GM23338 (cell line): ENCODE results near the gene ULK2. TPM values are rescaled to one million over a fixed set of nuclear protein-coding genes. Genes with fewer than 3 reads are reported as not detected.

Experiments
- ATAC-seq: fragments of 200-7000 bp; cut with Tn5 transposase; 3 replicates; pipeline ENCODE4 v1.9.1; 2020
- DNase-seq: peaks from one replicate; pipeline ENCODE4 v3.0.0-alpha.2; 2015; ENCODE audit warnings: low spot score
- H2AFZ ChIP-seq: fragments of 200-600 bp; sonication (generic); 2 replicates; pipeline ENCODE4 v1.8.0; 2016; ENCODE audit warnings: antibody characterized with exemption, mild to moderate bottlenecking, moderate library complexity
- H3F3A ChIP-seq: fragments of 200-600 bp; sonication (generic); replicated peaks from 2 replicates; pipeline ENCODE4 v1.8.0; 2017; ENCODE audit warnings: antibody characterized with exemption, mixed run types, low read depth
- H3K27ac ChIP-seq: fragments of 200-600 bp; sonication (generic); 2 replicates; pipeline ENCODE4 v1.6.1; 2016; ENCODE audit warnings: low read depth
- H3K27me3 ChIP-seq: fragments of 200-600 bp; sonication (generic); 2 replicates; pipeline ENCODE4 v1.8.0; 2016; ENCODE audit warnings: mild to moderate bottlenecking, mixed run types, moderate library complexity; ENCODE audit not compliant: insufficient read depth
- H3K36me3 ChIP-seq: fragments of 200-600 bp; sonication (generic); 2 replicates; pipeline ENCODE4 v1.8.0; 2016; ENCODE audit warnings: mild to moderate bottlenecking; ENCODE audit not compliant: insufficient read depth
- H3K4me1 ChIP-seq: fragments of 200-600 bp; sonication (generic); 2 replicates; pipeline ENCODE4 v1.8.0; 2016; ENCODE audit warnings: mild to moderate bottlenecking, moderate library complexity; ENCODE audit not compliant: insufficient read depth
- H3K4me2 ChIP-seq: fragments of 200-600 bp; sonication (generic); 2 replicates; pipeline ENCODE4 v1.7.1; 2017; ENCODE audit warnings: mixed run types
- H3K4me3 ChIP-seq: fragments of 200-600 bp; sonication (generic); 2 replicates; pipeline ENCODE4 v1.6.1; 2016; ENCODE audit warnings: mixed run types
- H3K79me2 ChIP-seq: fragments of 200-600 bp; sonication (generic); replicated peaks from 2 replicates; pipeline ENCODE4 v1.8.0; 2017; ENCODE audit warnings: mild to moderate bottlenecking; ENCODE audit not compliant: insufficient read depth
- H3K9me2 ChIP-seq: fragments of 200-600 bp; sonication (generic); 2 replicates; pipeline ENCODE4 v1.8.0; 2017; ENCODE audit not compliant: insufficient read depth
- H4K20me1 ChIP-seq: fragments of 200-600 bp; sonication (generic); replicated peaks from 2 replicates; pipeline ENCODE4 v1.8.0; 2017; ENCODE audit warnings: mild to moderate bottlenecking; ENCODE audit not compliant: insufficient read depth
- H3K27ac Mint-ChIP-seq: 2 replicates; pipeline ENCODE4 v1.8.0; 2020; ENCODE audit warnings: inconsistent platforms, mild to moderate bottlenecking, moderate library complexity, mixed read lengths
- H3K27me3 Mint-ChIP-seq: 3 replicates; pipeline ENCODE4 v1.8.0; 2022; ENCODE audit warnings: low read depth, mild to moderate bottlenecking, moderate library complexity, mixed read lengths, inconsistent platforms; ENCODE audit not compliant: insufficient read depth, poor library complexity
- H3K36me3 Mint-ChIP-seq: 3 replicates; pipeline ENCODE4 v1.8.0; 2021; ENCODE audit warnings: low read depth, mild to moderate bottlenecking, inconsistent platforms, moderate library complexity, mixed read lengths
- H3K4me1 Mint-ChIP-seq: 3 replicates; pipeline ENCODE4 v1.8.0; 2020; ENCODE audit warnings: mild to moderate bottlenecking, inconsistent platforms, mixed read lengths
- H3K4me3 Mint-ChIP-seq: 3 replicates; pipeline ENCODE4 v1.8.0; 2021; ENCODE audit warnings: moderate library complexity, mild to moderate bottlenecking, inconsistent platforms, mixed read lengths
- H3K9me3 Mint-ChIP-seq: 3 replicates; pipeline ENCODE4 v1.8.0; 2020; ENCODE audit warnings: moderate library complexity, mild to moderate bottlenecking, inconsistent platforms, mixed read lengths
- CREB1 ChIP-seq: fragments of 250-450 bp; sonication (Bioruptor Pico); IDR thresholded peaks from 2 replicates; pipeline ENCODE4 v1.5.0; 2020; ENCODE audit warnings: low read depth, mild to moderate bottlenecking, moderate library complexity
- NANOG ChIP-seq: IDR thresholded peaks from 2 replicates; pipeline ENCODE4 v1.6.1; 2016; ENCODE audit warnings: antibody characterized with exemption, borderline replicate concordance
- POLR2AphosphoS5 ChIP-seq: IDR thresholded peaks from 2 replicates; pipeline ENCODE4 v1.6.1; 2016; ENCODE audit warnings: antibody characterized with exemption, low read depth
- STAT1 ChIP-seq: IDR thresholded peaks from one replicate; pipeline ENCODE4 v1.6.1; 2016; ENCODE audit warnings: antibody characterized with exemption; ENCODE audit not compliant: unreplicated experiment
- ZNF114 ChIP-seq: fragments of 250-450 bp; sonication (Bioruptor Pico); IDR thresholded peaks from 2 replicates; pipeline ENCODE4 v1.5.0; 2020; ENCODE audit warnings: mild to moderate bottlenecking, moderate library complexity
- ZNF331 ChIP-seq: fragments of 250-450 bp; sonication (Bioruptor Pico); IDR thresholded peaks from 2 replicates; pipeline ENCODE4 v1.5.0; 2020; ENCODE audit warnings: low read depth, mild to moderate bottlenecking, moderate library complexity
- long read RNA-seq: library from polyadenylated mRNA; unstranded; transcript quantifications from one replicate; pipeline ENCODE4 v2.0.0, GENCODE V29; 2020; ENCODE audit not compliant: unreplicated experiment
- polyA plus RNA-seq: library from polyadenylated mRNA; unstranded; fragments of >200 nt; fragmentation: Nextera tagmentation; extraction: Ambion mirVana; gene quantifications from 2 replicates; pipeline ENCODE4 v1.2.1, GENCODE V29; 2016
- total RNA-seq: library from RNA; depleted of rRNA; stranded (reverse); fragments of >200 nt; shearing (Covaris generic); gene quantifications from 2 replicates; pipeline ENCODE4 v1.2.3, GENCODE V29; 2014; rRNA removed
- TF ChIP-seq, protein P1 (sequence below), 2 experiments: fragments of 200-600 bp in 1 of 2; sonication (generic) in 1 of 2; conservative IDR thresholded peaks; 2 replicates each; pipeline versions ENCODE4 v1.5.1 to v1.6.1; 2016 to 2017; ENCODE audit warnings: antibody characterized with exemption in 2 of 2, low read depth in 2 of 2, mild to moderate bottlenecking in 2 of 2, moderate library complexity in 1 of 2
- TF ChIP-seq, protein P2 (sequence below): IDR thresholded peaks from 2 replicates; pipeline ENCODE4 v1.6.1; 2016; ENCODE audit warnings: antibody characterized with exemption

ULK2 gene
- total RNA-seq (3.0 and 10.3 TPM in 2 replicates), polyA plus RNA-seq (1.4 and 1.6 TPM in 2 replicates)
- long read RNA-seq: 0 reads

DNA sequence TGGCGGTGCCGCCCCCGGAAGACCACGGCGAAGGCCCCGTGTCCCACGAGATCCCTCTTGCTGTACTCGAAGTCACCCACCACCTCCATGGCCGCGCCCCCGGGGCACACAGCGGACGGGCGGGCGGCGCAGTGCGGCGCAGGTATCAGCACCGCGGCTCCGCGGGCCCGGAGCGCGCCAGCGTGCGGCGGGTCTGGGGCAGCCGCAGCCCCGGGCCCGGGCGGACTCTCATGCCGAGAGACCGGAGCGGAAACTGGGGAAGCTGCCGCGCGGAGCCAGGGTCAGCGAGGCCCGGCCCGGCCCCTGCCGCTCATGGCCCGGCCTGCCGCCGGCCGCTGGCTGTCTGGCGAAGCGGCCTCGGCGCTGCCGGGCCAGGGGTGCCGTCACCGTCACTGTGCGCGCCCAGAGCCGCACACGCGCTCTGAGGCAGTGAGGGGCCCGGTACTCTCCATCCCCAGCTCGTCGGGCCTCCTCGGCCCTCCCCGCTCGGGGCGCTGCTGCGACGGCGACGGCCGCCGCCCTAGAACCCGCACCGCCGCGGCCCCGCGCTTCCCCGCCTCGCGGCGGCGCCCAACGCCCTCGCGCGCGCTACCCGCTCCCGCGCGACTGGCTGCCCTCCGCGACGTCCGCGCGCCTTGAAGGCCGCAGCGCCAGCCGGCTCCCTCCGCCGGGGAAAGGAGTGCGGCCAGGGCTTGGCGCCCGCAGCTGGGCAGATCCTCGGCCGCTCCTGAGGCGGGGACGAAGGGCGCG lies at the start of gene ULK2:
TSS of gene ULK2 (minus strand) at position 608 of the 750 bp plus-strand sequence. CDS start at position 89, 519 bp downstream.
- Mint-ChIP-seq H3K4me1 (peaks cover 3% of the 10 kb centered on the region; the same call in 1 of the 3 replicates), H3K4me3 (peak within 1 kb of the TSS; percentile 85), H3K27ac (no peak within 1 kb of the TSS), H3K36me3 (no peaks in the 10 kb centered on the region; the same call in 2 of the 3 replicates), H3K27me3 (peaks cover 32% of the 10 kb centered on the region), H3K9me3 (no peaks in the 10 kb centered on the region)
- Histone ChIP-seq H3F3A (no peaks in the 10 kb centered on the region), H3K4me2 (peak within 1 kb of the TSS; percentile 92), H4K20me1 (no peaks in the 10 kb centered on the region; the same call in 1 of the 2 replicates), H3K4me3 (peak within 1 kb of the TSS; percentile 79), H3K9me2 (no peaks in the 10 kb centered on the region), H3K4me1 (peaks cover 8% of the 10 kb centered on the region; the same call in 1 of the 2 replicates), H3K27ac (no peak within 1 kb of the TSS), H2AFZ (peak within 1 kb of the TSS; percentile 99), H3K79me2 (no peaks in the 10 kb centered on the region), H3K27me3 (peaks cover 33% of the 10 kb centered on the region), H3K36me3 (no peaks in the 10 kb centered on the region)
- ATAC-seq (peak; percentile 78), DNase-seq (peak; percentile 83)
- no peak for TF ChIP-seq ZNF114 (CRISPR knock-in tag)
- no peak for TF ChIP-seq STAT1
- peak; percentile 36; the same call in 1 of the 2 replicates for TF ChIP-seq POLR2AphosphoS5
- peak; percentile 61 for TF ChIP-seq CREB1 (CRISPR knock-in tag)
- TF ChIP-seq, protein P1, sequence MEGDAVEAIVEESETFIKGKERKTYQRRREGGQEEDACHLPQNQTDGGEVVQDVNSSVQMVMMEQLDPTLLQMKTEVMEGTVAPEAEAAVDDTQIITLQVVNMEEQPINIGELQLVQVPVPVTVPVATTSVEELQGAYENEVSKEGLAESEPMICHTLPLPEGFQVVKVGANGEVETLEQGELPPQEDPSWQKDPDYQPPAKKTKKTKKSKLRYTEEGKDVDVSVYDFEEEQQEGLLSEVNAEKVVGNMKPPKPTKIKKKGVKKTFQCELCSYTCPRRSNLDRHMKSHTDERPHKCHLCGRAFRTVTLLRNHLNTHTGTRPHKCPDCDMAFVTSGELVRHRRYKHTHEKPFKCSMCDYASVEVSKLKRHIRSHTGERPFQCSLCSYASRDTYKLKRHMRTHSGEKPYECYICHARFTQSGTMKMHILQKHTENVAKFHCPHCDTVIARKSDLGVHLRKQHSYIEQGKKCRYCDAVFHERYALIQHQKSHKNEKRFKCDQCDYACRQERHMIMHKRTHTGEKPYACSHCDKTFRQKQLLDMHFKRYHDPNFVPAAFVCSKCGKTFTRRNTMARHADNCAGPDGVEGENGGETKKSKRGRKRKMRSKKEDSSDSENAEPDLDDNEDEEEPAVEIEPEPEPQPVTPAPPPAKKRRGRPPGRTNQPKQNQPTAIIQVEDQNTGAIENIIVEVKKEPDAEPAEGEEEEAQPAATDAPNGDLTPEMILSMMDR (conservative IDR thresholded peaks at IDR 0.05; ENCODE audit: low read depth in 2 of 2): 0 out of 4 replicates have a peak, but pooled peaks of 1 of the 2 experiments have one; percentile 1

DNA sequence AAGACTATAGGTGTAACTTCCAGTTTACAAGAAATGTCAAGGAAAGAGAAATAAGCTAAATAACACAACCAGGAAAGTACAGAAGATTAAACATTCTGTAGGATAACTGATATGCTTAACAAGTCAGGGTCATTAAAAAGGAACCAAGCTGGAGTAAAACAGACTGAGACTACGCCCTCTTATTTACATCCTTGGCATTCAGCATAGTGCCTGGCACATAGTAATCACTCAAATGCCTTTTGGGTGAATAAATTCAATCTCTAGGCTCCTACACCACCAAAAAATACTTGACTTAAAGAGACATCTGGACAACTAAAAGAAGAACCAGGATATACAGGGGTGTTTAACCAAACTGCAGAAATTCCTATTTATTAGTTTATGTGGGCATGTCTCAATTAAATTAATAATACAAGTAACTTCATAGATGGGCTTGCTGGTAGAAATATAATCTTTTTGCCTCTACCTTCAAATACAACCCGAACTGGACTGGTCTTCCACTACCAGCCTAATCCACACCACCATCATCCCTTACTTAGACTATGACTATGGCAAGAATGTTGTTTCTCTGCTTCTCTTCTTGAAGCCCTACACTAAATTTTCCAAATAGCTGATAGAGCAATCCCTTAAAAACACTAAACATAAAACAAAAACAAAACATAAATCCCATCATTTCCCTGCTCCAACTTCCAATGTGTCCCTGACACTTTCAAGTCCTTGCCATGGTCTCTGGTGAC lies 47.7 kb upstream of the ULK2 start:
- Mint-ChIP-seq H3K4me1 (peaks cover 10% of the 10 kb centered on the region), H3K9me3 (no peaks in the 10 kb centered on the region), H3K27ac (no peak overlapping the region), H3K36me3 (peaks cover 51% of the 10 kb centered on the region), H3K4me3 (no peak overlapping the region), H3K27me3 (peaks cover 2% of the 10 kb centered on the region)
- Histone ChIP-seq H3K9me2 (no peaks in the 10 kb centered on the region), H2AFZ (no peak overlapping the region), H3K4me1 (peaks cover 6% of the 10 kb centered on the region), H3K79me2 (0 out of 2 replicates have a peak, but pooled peaks cover 2% of the 10 kb centered on the region), H3F3A (no peaks in the 10 kb centered on the region), H3K27ac (no peak overlapping the region), H4K20me1 (peaks cover 4% of the 10 kb centered on the region; the same call in 1 of the 2 replicates), H3K36me3 (peaks cover 17% of the 10 kb centered on the region), H3K4me2 (no peak overlapping the region), H3K4me3 (no peak overlapping the region), H3K27me3 (no peaks in the 10 kb centered on the region)
- DNase-seq: no peak
- TF ChIP-seq NANOG: no peak
- TF ChIP-seq, protein P2, sequence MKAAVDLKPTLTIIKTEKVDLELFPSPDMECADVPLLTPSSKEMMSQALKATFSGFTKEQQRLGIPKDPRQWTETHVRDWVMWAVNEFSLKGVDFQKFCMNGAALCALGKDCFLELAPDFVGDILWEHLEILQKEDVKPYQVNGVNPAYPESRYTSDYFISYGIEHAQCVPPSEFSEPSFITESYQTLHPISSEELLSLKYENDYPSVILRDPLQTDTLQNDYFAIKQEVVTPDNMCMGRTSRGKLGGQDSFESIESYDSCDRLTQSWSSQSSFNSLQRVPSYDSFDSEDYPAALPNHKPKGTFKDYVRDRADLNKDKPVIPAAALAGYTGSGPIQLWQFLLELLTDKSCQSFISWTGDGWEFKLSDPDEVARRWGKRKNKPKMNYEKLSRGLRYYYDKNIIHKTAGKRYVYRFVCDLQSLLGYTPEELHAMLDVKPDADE: no peak
- no peak for TF ChIP-seq ZNF331 (CRISPR knock-in tag)
- TF ChIP-seq CREB1 (CRISPR knock-in tag): no peak
- TF ChIP-seq POLR2AphosphoS5: no peak
- TF ChIP-seq, protein P1 (conservative IDR thresholded peaks at IDR 0.05; ENCODE audit: low read depth in 2 of 2): no peak
- no peak for ATAC-seq
